HL-60 (cell line): ENCODE results near the gene PTPRD.

ENCODE experiments used
- DNase-seq, 2 experiments: peaks; one replicate each; pipeline ENCODE4 v3.0.0-alpha.2; 2010 to 2020; ENCODE audit warnings: low read depth in 1 of 2, low spot score in 1 of 2
- H3K27ac ChIP-seq: fragments of 250-450 bp; sonication (Bioruptor Pico); replicated peaks from 2 replicates; pipeline ENCODE4 v1.5.1; 2020; ENCODE audit warnings: mild to moderate bottlenecking, moderate library complexity
- H3K27me3 ChIP-seq: fragments of 250-450 bp; sonication (Bioruptor Pico); 2 replicates; pipeline ENCODE4 v1.5.1; 2021; ENCODE audit warnings: mild to moderate bottlenecking, moderate library complexity; ENCODE audit not compliant: insufficient read depth, poor library complexity, severe bottlenecking
- H3K4me3 ChIP-seq: replicated peaks from 2 replicates; pipeline ENCODE4 v1.5.1; 2011; ENCODE audit warnings: mild to moderate bottlenecking, control low read depth, low read length; ENCODE audit not compliant: insufficient read depth
- GABPA ChIP-seq: IDR thresholded peaks from 2 replicates; pipeline ENCODE4 v1.6.1; 2012; ENCODE audit warnings: low read depth
- POLR2AphosphoS5 ChIP-seq: IDR thresholded peaks from 2 replicates; pipeline ENCODE4 v1.6.1; 2012; ENCODE audit warnings: low read depth
- SPI1 ChIP-seq: IDR thresholded peaks from 2 replicates; pipeline ENCODE4 v1.6.1; 2012; ENCODE audit warnings: low read depth, mild to moderate bottlenecking, borderline replicate concordance
- TF ChIP-seq, protein P1 (sequence below): IDR thresholded peaks from 2 replicates; pipeline ENCODE4 v1.6.1; 2012; ENCODE audit warnings: low read depth; ENCODE audit not compliant: insufficient replicate concordance
- TF ChIP-seq, protein P2 (sequence below): IDR thresholded peaks from one replicate; pipeline ENCODE4 v1.5.1; 2011; ENCODE audit warnings: low read length, control low read depth, inconsistent platforms; ENCODE audit not compliant: insufficient read depth

Gene PTPRD

GRCh38 chr9:10108815-10109214, 504.0 kb downstream of the PTPRD start:
- TF ChIP-seq POLR2AphosphoS5 (no peak), GABPA (no peak), SPI1 (no peak)
- TF ChIP-seq, protein P1, sequence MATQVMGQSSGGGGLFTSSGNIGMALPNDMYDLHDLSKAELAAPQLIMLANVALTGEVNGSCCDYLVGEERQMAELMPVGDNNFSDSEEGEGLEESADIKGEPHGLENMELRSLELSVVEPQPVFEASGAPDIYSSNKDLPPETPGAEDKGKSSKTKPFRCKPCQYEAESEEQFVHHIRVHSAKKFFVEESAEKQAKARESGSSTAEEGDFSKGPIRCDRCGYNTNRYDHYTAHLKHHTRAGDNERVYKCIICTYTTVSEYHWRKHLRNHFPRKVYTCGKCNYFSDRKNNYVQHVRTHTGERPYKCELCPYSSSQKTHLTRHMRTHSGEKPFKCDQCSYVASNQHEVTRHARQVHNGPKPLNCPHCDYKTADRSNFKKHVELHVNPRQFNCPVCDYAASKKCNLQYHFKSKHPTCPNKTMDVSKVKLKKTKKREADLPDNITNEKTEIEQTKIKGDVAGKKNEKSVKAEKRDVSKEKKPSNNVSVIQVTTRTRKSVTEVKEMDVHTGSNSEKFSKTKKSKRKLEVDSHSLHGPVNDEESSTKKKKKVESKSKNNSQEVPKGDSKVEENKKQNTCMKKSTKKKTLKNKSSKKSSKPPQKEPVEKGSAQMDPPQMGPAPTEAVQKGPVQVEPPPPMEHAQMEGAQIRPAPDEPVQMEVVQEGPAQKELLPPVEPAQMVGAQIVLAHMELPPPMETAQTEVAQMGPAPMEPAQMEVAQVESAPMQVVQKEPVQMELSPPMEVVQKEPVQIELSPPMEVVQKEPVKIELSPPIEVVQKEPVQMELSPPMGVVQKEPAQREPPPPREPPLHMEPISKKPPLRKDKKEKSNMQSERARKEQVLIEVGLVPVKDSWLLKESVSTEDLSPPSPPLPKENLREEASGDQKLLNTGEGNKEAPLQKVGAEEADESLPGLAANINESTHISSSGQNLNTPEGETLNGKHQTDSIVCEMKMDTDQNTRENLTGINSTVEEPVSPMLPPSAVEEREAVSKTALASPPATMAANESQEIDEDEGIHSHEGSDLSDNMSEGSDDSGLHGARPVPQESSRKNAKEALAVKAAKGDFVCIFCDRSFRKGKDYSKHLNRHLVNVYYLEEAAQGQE, result no peak
- TF ChIP-seq, protein P2, sequence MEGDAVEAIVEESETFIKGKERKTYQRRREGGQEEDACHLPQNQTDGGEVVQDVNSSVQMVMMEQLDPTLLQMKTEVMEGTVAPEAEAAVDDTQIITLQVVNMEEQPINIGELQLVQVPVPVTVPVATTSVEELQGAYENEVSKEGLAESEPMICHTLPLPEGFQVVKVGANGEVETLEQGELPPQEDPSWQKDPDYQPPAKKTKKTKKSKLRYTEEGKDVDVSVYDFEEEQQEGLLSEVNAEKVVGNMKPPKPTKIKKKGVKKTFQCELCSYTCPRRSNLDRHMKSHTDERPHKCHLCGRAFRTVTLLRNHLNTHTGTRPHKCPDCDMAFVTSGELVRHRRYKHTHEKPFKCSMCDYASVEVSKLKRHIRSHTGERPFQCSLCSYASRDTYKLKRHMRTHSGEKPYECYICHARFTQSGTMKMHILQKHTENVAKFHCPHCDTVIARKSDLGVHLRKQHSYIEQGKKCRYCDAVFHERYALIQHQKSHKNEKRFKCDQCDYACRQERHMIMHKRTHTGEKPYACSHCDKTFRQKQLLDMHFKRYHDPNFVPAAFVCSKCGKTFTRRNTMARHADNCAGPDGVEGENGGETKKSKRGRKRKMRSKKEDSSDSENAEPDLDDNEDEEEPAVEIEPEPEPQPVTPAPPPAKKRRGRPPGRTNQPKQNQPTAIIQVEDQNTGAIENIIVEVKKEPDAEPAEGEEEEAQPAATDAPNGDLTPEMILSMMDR, result no peak
- Histone ChIP-seq H3K27me3 (no peaks in the 10 kb centered on the region), H3K27ac (no peak overlapping the region), H3K4me3 (no peak overlapping the region)
- DNase-seq, result no peak

DNA sequence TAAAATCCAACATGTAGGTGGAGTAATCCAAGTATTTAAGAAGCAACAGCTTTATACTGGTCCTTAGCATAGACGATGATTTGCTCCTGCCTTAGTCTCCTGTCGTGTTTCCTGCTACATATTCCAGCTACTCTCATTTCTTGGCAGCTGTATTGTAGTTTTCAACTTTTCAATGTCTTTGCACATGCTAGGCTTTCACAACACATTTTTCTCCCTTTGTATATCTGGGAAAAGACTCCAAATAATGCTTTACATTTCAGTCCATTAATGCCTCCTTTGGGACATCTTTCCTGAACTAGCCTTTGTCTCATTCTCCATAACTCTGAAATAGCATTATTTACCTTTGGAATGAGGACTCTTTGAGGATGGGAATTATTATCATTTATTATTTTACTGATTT, 508.0 kb downstream of the PTPRD start:
- TF ChIP-seq POLR2AphosphoS5 (no peak), SPI1 (no peak), GABPA (no peak)
- TF ChIP-seq, protein P2, result no peak
- TF ChIP-seq, protein P1, result no peak
- Histone ChIP-seq H3K4me3 (no peak overlapping the region), H3K27me3 (no peaks in the 10 kb centered on the region), H3K27ac (no peak overlapping the region)
- no peak for DNase-seq

DNA sequence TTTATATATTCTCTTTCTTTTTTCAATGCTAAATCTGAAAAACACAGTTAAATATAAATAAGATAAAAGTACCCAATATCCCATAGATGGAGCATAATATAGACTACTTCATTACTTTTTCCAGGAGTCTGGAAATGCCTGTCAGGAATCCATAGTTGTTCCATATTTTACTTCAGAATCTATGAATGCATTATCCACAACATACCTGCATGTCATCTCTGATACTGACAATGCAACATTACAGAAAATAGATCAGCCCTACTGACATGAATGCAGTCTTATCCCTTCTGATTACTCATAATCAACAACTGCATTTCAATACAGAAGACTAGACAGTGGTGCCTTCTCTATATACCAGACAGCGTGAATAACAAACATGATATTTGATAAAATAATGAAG, 517.6 kb downstream of the PTPRD start:
- Histone ChIP-seq H3K27ac (no peak overlapping the region), H3K4me3 (no peak overlapping the region), H3K27me3 (no peaks in the 10 kb centered on the region)
- DNase-seq, result no peak
- TF ChIP-seq, protein P2, result no peak
- no peak for TF ChIP-seq POLR2AphosphoS5
- no peak for TF ChIP-seq GABPA
- TF ChIP-seq SPI1, result no peak

GRCh38 chr9:10094563-10094962, 518.2 kb downstream of the PTPRD start:
- no peak for DNase-seq
- no peak for TF ChIP-seq SPI1
- TF ChIP-seq, protein P1, result no peak
- no peak for TF ChIP-seq GABPA
- no peak for TF ChIP-seq POLR2AphosphoS5
- Histone ChIP-seq H3K27ac (no peak overlapping the region), H3K4me3 (no peak overlapping the region), H3K27me3 (no peaks in the 10 kb centered on the region)
